Measurements from ENCODE around the gene PTMA.
"Not testable (repeated sequence)": the region's sequence is repeated elsewhere in the genome, so short reads cannot be mapped to it uniquely, and the experiment has no call there.

The PTMA gene

GRCh38 chr2:231749016-231749415, 40.7 kb downstream of the PTMA start:
- not testable (repeated sequence) for DNase-seq (ENCODE audit: low read depth in 3 of 3, low spot score in 1 of 3)

DNA sequence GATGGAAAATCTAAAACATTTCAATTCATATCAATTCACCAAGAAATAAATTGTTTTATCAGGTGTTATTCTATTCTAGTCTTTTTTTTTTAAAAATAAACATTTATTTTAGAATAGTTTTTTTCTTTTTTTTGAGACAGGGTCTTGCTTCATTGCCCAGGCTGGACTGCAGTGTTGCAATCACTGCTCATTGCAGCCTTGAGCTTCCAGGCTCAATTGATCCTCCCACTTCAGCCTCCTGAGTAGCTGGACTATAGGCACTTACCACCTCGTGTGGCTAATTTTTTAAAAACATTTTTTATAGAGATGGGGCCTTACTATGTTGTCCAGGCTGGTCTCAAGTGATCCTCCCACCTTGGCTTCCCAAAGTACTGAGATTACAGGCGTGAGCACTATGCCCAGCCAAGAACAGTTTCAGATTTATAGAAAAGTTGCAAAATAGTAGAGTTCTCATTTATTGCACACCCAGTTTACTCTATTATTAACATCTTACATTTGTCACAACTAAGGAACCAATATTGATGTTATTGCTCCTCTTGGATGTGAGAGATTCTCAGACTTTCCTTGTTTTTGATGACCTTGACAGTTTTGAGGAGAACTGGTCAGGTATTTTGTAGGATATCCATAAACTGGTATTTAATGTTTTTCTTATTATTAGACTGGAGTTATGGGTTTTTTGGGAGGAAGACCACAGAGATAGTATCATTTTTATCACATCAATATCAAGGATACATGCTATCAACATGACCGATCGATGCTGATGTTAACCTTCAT, 42.9 kb downstream of the PTMA start:
- no peak for DNase-seq (ENCODE audit: low read depth in 3 of 3, low spot score in 1 of 3)

- DNase-seq (ENCODE audit: low read depth in 3 of 3, low spot score in 1 of 3) = no peak
Observed at GRCh38 chr2:231752061-231752460, 43.7 kb downstream of the PTMA start.

DNA sequence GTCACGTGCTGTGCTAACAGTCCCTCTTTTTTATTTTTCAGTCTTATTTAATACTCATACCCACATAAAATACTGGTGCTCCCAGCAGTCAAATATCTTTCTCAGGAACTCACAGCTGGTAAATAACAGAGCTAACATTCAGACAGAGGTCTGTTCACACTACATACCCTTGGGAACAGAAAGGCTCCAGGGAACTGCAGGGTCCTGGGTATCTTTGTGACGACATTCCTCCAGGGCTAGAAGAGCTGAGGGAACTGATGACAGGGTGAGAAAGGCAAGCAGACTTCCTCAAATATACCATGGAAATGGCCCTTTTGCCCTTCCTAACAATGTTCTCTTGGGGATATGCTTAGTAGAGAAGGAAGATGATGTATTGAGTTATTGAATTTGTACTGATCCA, 53.4 kb downstream of the PTMA start:
- no peak for DNase-seq (ENCODE audit: low read depth in 3 of 3, low spot score in 1 of 3)

Measured in stimulated activated CD4-positive, alpha-beta T cell treated with anti-CD3 and anti-CD28 coated beads, TNF-alpha, amount 100 ng/mL, for 1 hour (primary cell).